HEK293T (cell line): ENCODE data around the gene SMG6.

Experiments
- CTCF ChIA-PET: fragments of 350-600 bp; formaldehyde crosslinking; extraction: SDS; loops from one replicate; lab custom pipeline; 2021; ENCODE audit warnings: antibody characterized with exemption, inconsistent platforms; lab: Yijun Ruan, JAX
- POLR2A ChIA-PET: fragments of 350-600 bp; formaldehyde crosslinking; extraction: SDS; loops from one replicate; lab custom pipeline; 2020; ENCODE audit warnings: antibody characterized with exemption, inconsistent platforms; lab: Yijun Ruan, JAX
- DNase-seq: peaks from one replicate; pipeline ENCODE4 v3.0.0; 2012; ENCODE audit warnings: mixed read lengths; ENCODE audit errors: extremely low spot score
- ARNT ChIP-seq: fragments of 450-650 bp; IDR thresholded peaks from 2 replicates; pipeline ENCODE4 v1.6.1; 2017; ENCODE audit warnings: mild to moderate bottlenecking
- BHLHE40 ChIP-seq: fragments of 450-650 bp; IDR thresholded peaks from 2 replicates; pipeline ENCODE4 v1.6.1; 2016; ENCODE audit warnings: mild to moderate bottlenecking, moderate library complexity, borderline replicate concordance
- CTBP1 ChIP-seq: fragments of 450-650 bp; IDR thresholded peaks from 2 replicates; pipeline ENCODE4 v1.6.1; 2016; ENCODE audit warnings: borderline replicate concordance
- ELF4 ChIP-seq: fragments of 450-650 bp; IDR thresholded peaks from 2 replicates; pipeline ENCODE4 v1.6.1; 2017; ENCODE audit warnings: antibody characterized with exemption
- FOXA1 ChIP-seq: fragments of 450-650 bp; IDR thresholded peaks from 2 replicates; pipeline ENCODE4 v1.6.1; 2016; ENCODE audit warnings: mild to moderate bottlenecking
- FOXK2 ChIP-seq: fragments of 450-650 bp; IDR thresholded peaks from 2 replicates; pipeline ENCODE4 v1.6.1; 2016; ENCODE audit warnings: mild to moderate bottlenecking
- FOXM1 ChIP-seq: fragments of 450-650 bp; IDR thresholded peaks from 2 replicates; pipeline ENCODE4 v1.6.1; 2017; ENCODE audit warnings: mild to moderate bottlenecking, borderline replicate concordance
- HDGF ChIP-seq: fragments of 450-650 bp; IDR thresholded peaks from 2 replicates; pipeline ENCODE4 v1.6.1; 2017; ENCODE audit warnings: antibody characterized with exemption, borderline replicate concordance
- L3MBTL2 ChIP-seq: fragments of 450-650 bp; conservative IDR thresholded peaks from 2 replicates; pipeline ENCODE4 v1.6.1; 2016; ENCODE audit warnings: mild to moderate bottlenecking
- LEF1 ChIP-seq: fragments of 450-650 bp; IDR thresholded peaks from 2 replicates; pipeline ENCODE4 v1.6.1; 2017; ENCODE audit warnings: mild to moderate bottlenecking, borderline replicate concordance
- NFRKB ChIP-seq: fragments of 450-650 bp; IDR thresholded peaks from 2 replicates; pipeline ENCODE4 v1.6.1; 2016; ENCODE audit warnings: mild to moderate bottlenecking, moderate library complexity
- PKNOX1 ChIP-seq: fragments of 450-650 bp; IDR thresholded peaks from 2 replicates; pipeline ENCODE4 v1.6.1; 2016
- SP1 ChIP-seq: fragments of 450-650 bp; IDR thresholded peaks from 2 replicates; pipeline ENCODE4 v1.6.1; 2017
- SUZ12 ChIP-seq: fragments of 450-650 bp; IDR thresholded peaks from 2 replicates; pipeline ENCODE4 v1.6.1; 2016; ENCODE audit warnings: mild to moderate bottlenecking
- TARDBP ChIP-seq: fragments of 450-650 bp; IDR thresholded peaks from 2 replicates; pipeline ENCODE4 v1.6.1; 2016
- ZNF384 ChIP-seq: fragments of 450-650 bp; IDR thresholded peaks from 2 replicates; pipeline ENCODE4 v1.6.1; 2016

The SMG6 gene

GRCh38 chr17:2195729-2196128 lies 107.9 kb downstream of the SMG6 start:
- no peak for DNase-seq
- ChIA-PET POLR2A (no interaction called here), CTCF (interaction anchor here (0.6 to 1.3 kb wide), 3 partner anchors 20 to 49 kb away, joined by 3 to 5 read pairs (median 4); no protein-coding TSS in a partner anchor)
- no peak for TF ChIP-seq L3MBTL2
- no peak for TF ChIP-seq ARNT
- no peak for TF ChIP-seq FOXA1
- TF ChIP-seq SP1 = no peak
- no peak for TF ChIP-seq BHLHE40
- TF ChIP-seq FOXK2 = no peak
- TF ChIP-seq ZNF384 = no peak
- TF ChIP-seq ELF4 = no peak
- no peak for TF ChIP-seq HDGF
- TF ChIP-seq PKNOX1 = no peak
- TF ChIP-seq LEF1 = no peak

- ChIA-PET CTCF (no interaction called here), POLR2A (no interaction called here)
- TF ChIP-seq SUZ12 = no peak
- no peak for TF ChIP-seq LEF1
- no peak for TF ChIP-seq L3MBTL2
- TF ChIP-seq HDGF = no peak
- TF ChIP-seq PKNOX1 = no peak
- no peak for TF ChIP-seq ARNT
- TF ChIP-seq FOXA1 = no peak
- no peak for TF ChIP-seq BHLHE40
- TF ChIP-seq TARDBP = no peak
- TF ChIP-seq ELF4 = no peak
- no peak for TF ChIP-seq CTBP1
- TF ChIP-seq FOXM1 = no peak
- no peak for TF ChIP-seq FOXK2
- TF ChIP-seq ZNF384 = no peak
- TF ChIP-seq SP1 = no peak
- TF ChIP-seq NFRKB = no peak
- DNase-seq = no peak
Observed at GRCh38 chr17:2194889-2195335, 108.7 kb downstream of the SMG6 start.

GRCh38 chr17:2192367-2193057 lies 111.1 kb downstream of the SMG6 start:
- TF ChIP-seq ELF4 (no peak), BHLHE40 (no peak), LEF1 (no peak), CTBP1 (no peak), FOXK2 (no peak), FOXM1 (no peak), L3MBTL2 (no peak), SP1 (no peak), ZNF384 (no peak), SUZ12 (no peak), NFRKB (no peak)
- DNase-seq = no peak
- ChIA-PET POLR2A (no interaction called here), CTCF (no interaction called here)

GRCh38 chr17:2191785-2192184 lies 111.8 kb downstream of the SMG6 start:
- DNase-seq = no peak
- CTCF ChIA-PET = no interaction called here
- TF ChIP-seq PKNOX1 = no peak
- no peak for TF ChIP-seq ARNT
- no peak for TF ChIP-seq ZNF384
- no peak for TF ChIP-seq FOXM1
- TF ChIP-seq SUZ12 = no peak
- POLR2A ChIA-PET = no interaction called here

- ChIA-PET CTCF (no interaction called here), POLR2A (no interaction called here)
- no peak for TF ChIP-seq CTBP1
- TF ChIP-seq SUZ12 = no peak
- TF ChIP-seq PKNOX1 = no peak
- no peak for TF ChIP-seq HDGF
- TF ChIP-seq FOXM1 = no peak
- TF ChIP-seq ELF4 = no peak
- TF ChIP-seq NFRKB = no peak
- TF ChIP-seq LEF1 = no peak
- no peak for TF ChIP-seq FOXK2
- TF ChIP-seq L3MBTL2 = no peak
- TF ChIP-seq ZNF384 = no peak
- TF ChIP-seq TARDBP = no peak
- no peak for DNase-seq
Observed at GRCh38 chr17:2191227-2191626, 112.4 kb downstream of the SMG6 start.

- ChIA-PET POLR2A (no interaction called here), CTCF (no interaction called here)
- no peak for DNase-seq
- no peak for TF ChIP-seq LEF1
- no peak for TF ChIP-seq ZNF384
- no peak for TF ChIP-seq FOXM1
- no peak for TF ChIP-seq SUZ12
- no peak for TF ChIP-seq FOXK2
- TF ChIP-seq HDGF = no peak
Observed at GRCh38 chr17:2190014-2190413, 113.6 kb downstream of the SMG6 start.
